Stimulated activated naive CD8-positive, alpha-beta T cell treated with anti-CD3 and anti-CD28 coated beads, Interleukin-15, Interleukin-2, amounts not matched to agents 100 ng/mL and 50 ng/mL, for 24 hours (primary cell): ENCODE results near the gene LBH.
A peak's percentile ranks its signal among the peaks of the same experiment; 100 is the strongest.
"Not testable (repeated sequence)": the region's sequence is repeated elsewhere in the genome, so short reads cannot be mapped to it uniquely, and the experiment has no call there.

ENCODE experiments used
- H3K27ac Mint-ChIP-seq: one replicate; pipeline ENCODE4 v1.8.0; 2021; ENCODE audit warnings: mild to moderate bottlenecking, mixed read lengths
- H3K27me3 Mint-ChIP-seq: one replicate; pipeline ENCODE4 v1.8.0; 2021; ENCODE audit warnings: mixed read lengths
- H3K36me3 Mint-ChIP-seq: one replicate; pipeline ENCODE4 v1.8.0; 2021; ENCODE audit warnings: low read depth, mixed read lengths
- H3K4me1 Mint-ChIP-seq: one replicate; pipeline ENCODE4 v1.8.0; 2021; ENCODE audit warnings: low read depth, mixed read lengths
- H3K4me3 Mint-ChIP-seq: one replicate; pipeline ENCODE4 v1.8.0; 2021; ENCODE audit warnings: mild to moderate bottlenecking, mixed read lengths
- H3K9me3 Mint-ChIP-seq: one replicate; pipeline ENCODE4 v1.8.0; 2021; ENCODE audit warnings: mixed read lengths

Gene LBH

DNA sequence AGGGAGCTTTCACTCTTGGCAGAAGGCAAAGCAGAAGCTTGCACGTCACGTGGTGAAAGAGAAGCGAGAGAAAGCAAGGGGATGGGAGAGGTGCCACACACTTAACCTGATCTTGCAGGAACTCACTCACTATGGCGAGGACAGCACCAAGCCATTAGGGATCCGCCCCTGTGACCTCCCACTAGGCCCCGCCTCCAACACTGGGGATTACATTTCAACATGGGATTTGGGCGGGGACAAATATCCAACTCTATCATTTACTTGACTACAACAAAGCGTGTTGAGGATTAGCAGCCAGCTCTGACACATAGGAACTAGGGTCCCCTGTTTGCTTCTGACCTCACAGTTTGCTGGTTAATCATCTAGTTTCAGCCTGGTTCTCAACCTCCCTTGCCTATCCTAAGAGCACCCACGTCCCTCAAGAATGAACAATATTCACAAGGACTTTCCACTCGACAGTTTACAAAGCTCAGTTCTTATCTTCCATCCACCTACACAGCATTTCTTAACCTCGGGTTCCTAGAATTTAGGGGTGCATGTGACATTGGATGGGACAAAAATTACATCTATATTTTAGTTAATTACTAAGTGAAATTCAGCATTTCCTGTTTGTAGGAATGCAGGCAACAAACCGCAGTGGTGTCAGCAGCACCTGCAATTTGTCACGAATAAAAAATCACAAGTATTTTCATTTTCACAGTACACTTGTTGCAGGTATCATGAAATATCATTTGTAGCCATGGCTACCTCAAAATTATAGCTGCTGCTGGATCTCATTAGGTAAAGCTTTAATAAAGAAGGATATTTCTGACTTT is 36.0 kb downstream of the LBH start:
- Mint-ChIP-seq H3K27me3 (no peaks in the 10 kb centered on the region), H3K9me3 (peaks cover 7% of the 10 kb centered on the region), H3K36me3 (peaks cover 9% of the 10 kb centered on the region), H3K4me3 (peak overlapping the region; percentile 83), H3K4me1 (peaks cover 95% of the 10 kb centered on the region), H3K27ac (peak overlapping the region; percentile 97)

DNA sequence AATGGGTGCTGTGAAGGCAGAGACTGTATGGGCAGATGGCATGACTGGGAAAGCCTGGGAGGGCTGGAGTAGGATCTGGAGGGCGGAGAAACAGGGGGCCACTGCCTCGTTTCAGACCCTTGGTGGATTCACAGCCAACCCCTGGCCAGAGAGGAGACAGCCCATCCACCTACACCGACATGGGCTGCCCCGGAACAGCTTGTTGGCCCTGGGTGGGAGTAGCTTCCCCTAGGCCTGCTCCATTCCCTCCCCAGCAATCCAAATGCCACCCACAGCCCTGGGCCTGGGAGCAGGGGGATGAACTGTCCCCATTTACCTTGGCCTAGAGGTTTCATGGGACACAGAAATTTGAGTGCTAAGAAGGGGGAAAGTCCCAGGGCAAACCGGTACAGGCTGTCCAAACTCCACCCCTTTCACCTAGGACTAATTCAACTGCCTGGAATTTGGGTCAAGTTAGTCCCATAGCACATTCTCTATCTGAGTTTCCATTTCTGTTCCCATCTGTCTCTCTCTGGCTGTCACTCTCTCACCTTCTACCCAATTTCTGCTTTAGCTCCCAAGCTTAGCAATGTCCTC is 37.0 kb downstream of the LBH start:
- no peaks in the 10 kb centered on the region for H3K9me3 Mint-ChIP-seq
- peaks cover 95% of the 10 kb centered on the region for H3K4me1 Mint-ChIP-seq
- no peaks in the 10 kb centered on the region for H3K27me3 Mint-ChIP-seq
- H3K36me3 Mint-ChIP-seq: no peaks in the 10 kb centered on the region
- peak overlapping the region; percentile 82 for H3K27ac Mint-ChIP-seq
- H3K4me3 Mint-ChIP-seq: peak overlapping the region; percentile 11

DNA sequence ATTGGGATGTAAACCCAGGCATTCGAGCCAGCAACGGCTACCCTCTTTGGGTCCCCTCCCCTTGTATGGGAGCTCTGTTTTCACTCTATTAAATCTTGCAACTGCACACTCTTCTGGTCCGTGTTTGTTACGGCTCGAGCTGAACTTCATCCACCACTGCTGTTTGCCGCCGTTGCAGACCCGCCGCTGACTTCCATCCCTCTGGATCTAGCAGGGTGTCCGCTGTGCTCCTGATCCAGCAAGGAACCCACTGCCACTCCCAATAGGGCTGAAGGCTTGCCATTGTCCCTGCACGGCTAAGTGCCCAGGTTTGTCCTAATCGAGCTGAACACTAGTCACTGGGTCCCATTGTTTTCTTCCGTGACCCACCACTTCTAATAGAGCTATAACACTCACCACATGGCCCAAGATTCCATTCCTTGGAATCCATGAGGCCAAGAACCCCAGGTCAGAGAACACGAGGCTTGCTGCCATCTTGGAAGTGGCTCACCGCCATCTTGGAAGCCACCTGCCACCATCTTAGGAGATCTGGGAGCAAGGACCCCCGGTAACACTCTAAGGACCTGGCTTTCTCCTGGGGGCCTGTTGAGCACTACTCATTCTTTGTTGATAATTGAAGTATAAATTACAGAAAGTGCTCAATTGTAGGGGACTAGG is 37.9 kb downstream of the LBH start:
- not testable (repeated sequence) for H3K9me3 Mint-ChIP-seq, H3K36me3 Mint-ChIP-seq, H3K4me3 Mint-ChIP-seq, H3K27me3 Mint-ChIP-seq
- H3K4me1 Mint-ChIP-seq: peaks cover 98% of the 10 kb centered on the region
- H3K27ac Mint-ChIP-seq: peak overlapping the region; percentile 36

DNA sequence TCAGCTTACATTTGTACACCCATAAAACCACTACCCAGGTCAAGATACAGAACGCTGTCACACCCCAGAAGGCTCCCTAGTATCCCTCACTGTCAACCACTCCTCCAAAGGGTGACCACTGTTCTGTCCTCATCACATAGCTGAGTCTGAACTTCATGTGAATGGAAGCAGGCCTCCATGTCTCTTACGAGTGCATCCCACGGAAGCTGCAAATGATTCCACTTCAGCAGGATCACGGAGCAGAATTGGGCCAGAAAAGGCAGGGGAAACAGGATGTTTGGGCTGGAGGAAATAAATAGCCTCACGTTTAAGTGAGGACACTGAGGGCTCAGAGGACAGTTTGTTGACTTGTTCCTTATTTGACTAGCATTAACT is 38.4 kb downstream of the LBH start:
- H3K27me3 Mint-ChIP-seq: no peaks in the 10 kb centered on the region
- no peak overlapping the region for H3K27ac Mint-ChIP-seq
- peaks cover 98% of the 10 kb centered on the region for H3K4me1 Mint-ChIP-seq
- no peak overlapping the region for H3K4me3 Mint-ChIP-seq
- no peaks in the 10 kb centered on the region for H3K36me3 Mint-ChIP-seq
- no peaks in the 10 kb centered on the region for H3K9me3 Mint-ChIP-seq

DNA sequence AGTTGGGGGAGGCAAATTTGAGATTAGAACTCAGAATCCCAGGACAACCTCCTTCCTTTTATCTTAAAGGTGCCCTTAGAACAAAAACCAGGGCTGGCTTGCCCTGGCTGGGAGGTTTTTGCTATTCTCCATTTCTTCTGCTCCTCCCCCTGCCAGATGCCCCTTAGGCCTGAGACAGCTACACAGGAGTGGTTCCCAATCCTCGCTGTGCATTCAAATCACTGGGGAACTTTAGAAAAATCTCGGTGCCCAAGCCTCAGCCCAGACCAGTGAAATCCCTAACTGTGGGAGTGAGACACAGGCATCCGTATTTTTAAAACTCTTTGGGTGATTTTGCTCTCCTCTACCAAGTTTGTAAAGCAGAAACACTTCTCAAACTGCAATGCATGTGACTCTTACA is 38.8 kb downstream of the LBH start:
- Mint-ChIP-seq H3K27ac (no peak overlapping the region), H3K27me3 (no peaks in the 10 kb centered on the region), H3K36me3 (no peaks in the 10 kb centered on the region), H3K4me3 (no peak overlapping the region), H3K4me1 (peaks cover 98% of the 10 kb centered on the region), H3K9me3 (no peaks in the 10 kb centered on the region)

DNA sequence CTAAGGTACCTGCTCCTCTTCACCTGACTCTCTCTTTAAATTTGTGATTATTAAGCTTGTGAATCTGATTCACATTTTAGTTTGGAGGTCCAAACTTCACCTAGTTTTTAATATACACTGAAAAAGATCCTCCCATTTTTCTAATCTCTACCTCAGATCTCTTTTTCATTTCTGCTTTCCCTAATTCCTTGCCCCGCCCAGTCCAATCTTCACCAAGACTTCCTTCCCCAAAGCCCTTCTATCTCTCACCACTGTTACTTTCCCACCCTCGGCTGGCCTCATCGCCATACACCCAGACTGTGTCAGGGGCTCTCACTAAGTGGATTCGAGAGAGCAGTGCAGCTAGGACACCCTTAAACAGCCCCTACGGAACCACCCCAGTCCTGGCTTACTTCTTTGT is 40.0 kb downstream of the LBH start:
- Mint-ChIP-seq H3K36me3 (no peaks in the 10 kb centered on the region), H3K4me1 (peaks cover 94% of the 10 kb centered on the region), H3K27me3 (no peaks in the 10 kb centered on the region), H3K27ac (peak overlapping the region; percentile 51), H3K9me3 (no peaks in the 10 kb centered on the region), H3K4me3 (no peak overlapping the region)

DNA sequence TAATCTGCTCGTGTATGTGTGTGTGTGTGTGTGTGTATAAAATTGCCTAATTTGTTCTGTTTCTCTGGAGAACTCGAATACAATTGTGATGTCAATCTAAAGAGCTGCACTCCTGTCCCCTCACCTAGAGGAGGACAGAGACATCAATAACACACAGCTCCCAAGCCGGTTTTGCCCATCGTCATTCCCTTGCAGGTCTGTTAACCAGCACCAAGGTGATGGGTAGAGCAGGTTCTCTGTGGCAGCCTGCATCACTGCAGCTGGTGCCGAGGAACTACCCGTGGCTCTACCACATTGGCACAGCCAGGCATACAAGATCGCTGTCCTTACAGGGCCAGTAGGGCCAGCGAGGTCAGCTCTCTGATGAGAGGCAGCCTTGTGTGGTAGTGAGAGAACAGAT is 41.0 kb downstream of the LBH start:
- Mint-ChIP-seq H3K27me3 (no peaks in the 10 kb centered on the region), H3K9me3 (no peaks in the 10 kb centered on the region), H3K4me1 (peaks cover 94% of the 10 kb centered on the region), H3K36me3 (no peaks in the 10 kb centered on the region), H3K4me3 (peak overlapping the region; percentile 61), H3K27ac (peak overlapping the region; percentile 98)

DNA sequence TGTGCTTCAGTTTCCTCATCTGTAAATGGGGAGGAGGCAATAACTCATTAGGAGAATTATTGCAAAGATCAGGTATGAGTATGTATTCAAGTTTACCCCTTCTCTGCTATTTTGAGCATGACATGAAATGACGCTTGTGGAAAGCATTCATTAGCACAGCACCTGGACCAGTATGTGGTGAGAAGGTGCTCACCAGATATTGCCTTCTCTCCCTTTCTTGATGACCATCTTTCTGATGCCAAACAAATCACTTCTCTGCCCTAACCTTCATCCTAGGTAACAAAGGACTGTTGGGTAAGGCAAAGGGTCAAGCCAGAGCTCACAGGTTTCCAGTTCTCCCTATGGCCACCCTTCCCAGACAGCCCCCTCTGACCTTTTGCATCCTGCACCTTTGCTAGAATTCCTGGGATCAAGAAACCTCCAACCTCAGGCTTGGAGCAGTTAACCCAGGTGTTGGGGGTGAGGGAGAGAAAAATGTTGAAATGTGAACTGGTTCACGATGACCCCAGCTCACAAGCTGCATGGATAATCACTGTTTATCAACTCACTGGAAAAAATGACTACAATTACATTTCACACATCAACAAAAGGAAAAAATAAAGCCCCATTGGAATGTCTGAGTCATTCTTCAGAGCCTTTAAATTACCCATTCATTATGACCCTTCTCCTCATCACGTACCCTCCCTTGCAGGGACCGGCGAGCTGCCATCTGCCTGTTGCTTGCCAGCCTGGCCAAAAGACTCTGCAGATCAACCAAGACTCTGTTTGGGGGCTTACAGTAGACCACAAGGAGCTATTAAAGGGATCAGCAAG is 41.6 kb downstream of the LBH start:
- Mint-ChIP-seq H3K4me3 (peak overlapping the region; percentile 61), H3K9me3 (no peaks in the 10 kb centered on the region), H3K36me3 (no peaks in the 10 kb centered on the region), H3K4me1 (peaks cover 94% of the 10 kb centered on the region), H3K27me3 (no peaks in the 10 kb centered on the region), H3K27ac (peak overlapping the region; percentile 98)

DNA sequence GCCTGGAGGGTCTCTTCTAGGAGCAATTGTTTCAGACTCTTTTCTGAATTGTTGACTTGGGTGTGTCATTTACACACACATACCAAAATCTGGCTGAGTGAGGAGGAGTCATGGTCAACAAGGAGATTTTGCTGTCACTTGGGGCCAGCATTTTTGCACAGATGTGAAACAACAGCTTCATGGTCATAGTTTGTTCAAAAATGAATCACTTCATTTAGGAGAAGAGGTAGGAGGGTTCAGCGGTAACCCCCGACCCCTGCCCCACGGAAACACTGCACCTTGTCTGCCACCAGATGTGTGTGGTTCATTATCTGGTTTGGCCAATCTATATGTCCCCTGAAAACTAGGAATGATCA is 42.2 kb downstream of the LBH start:
- no peaks in the 10 kb centered on the region for H3K36me3 Mint-ChIP-seq
- peaks cover 94% of the 10 kb centered on the region for H3K4me1 Mint-ChIP-seq
- H3K4me3 Mint-ChIP-seq: peak overlapping the region; percentile 61
- peak overlapping the region; percentile 98 for H3K27ac Mint-ChIP-seq
- no peaks in the 10 kb centered on the region for H3K27me3 Mint-ChIP-seq
- H3K9me3 Mint-ChIP-seq: no peaks in the 10 kb centered on the region

DNA sequence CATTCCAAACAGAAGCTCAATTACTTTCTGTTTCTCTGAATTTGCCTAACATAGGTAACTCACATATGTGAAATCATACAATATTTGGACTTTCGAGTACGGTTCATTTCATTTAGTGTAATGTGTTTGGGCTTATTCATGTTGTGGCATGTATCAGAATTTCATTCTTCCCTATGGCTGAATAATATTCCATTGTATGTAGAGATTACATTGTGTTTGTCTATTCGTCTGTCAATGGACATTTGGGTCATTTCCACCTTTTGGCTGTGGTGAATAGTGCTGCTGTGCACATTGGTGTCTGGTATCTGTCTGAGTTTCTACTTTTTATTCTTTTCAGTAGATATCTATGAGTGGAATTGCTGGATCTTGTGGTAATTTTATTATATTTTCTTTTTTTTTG is 43.9 kb downstream of the LBH start:
- no peak overlapping the region for H3K4me3 Mint-ChIP-seq
- no peaks in the 10 kb centered on the region for H3K9me3 Mint-ChIP-seq
- no peak overlapping the region for H3K27ac Mint-ChIP-seq
- peaks cover 87% of the 10 kb centered on the region for H3K4me1 Mint-ChIP-seq
- no peaks in the 10 kb centered on the region for H3K27me3 Mint-ChIP-seq
- H3K36me3 Mint-ChIP-seq: no peaks in the 10 kb centered on the region

DNA sequence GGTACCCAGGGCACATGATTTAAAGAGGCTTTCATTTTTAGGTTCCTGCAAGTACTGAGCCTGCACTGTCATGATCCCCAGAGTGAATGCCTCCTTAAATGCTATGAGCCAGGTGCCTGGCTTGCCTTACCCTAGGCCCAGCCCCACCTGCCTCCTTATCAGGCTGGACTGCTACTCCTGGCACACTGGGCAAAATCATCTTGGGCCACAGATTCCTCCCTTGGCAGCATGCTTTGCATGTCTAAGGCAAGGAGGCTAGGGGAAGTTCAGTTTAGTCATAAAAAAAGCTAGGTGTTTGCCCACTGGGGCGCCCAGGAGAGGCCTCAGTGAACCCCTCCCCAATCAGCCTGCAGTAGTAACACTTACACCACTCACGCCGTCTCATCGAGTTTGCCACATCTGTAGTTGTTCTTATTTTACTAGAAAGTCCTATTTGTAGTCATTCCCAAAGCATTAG is 45.1 kb downstream of the LBH start:
- Mint-ChIP-seq H3K27me3 (no peaks in the 10 kb centered on the region), H3K4me3 (peak overlapping the region; percentile 15), H3K9me3 (no peaks in the 10 kb centered on the region), H3K27ac (peak overlapping the region; percentile 57), H3K4me1 (peaks cover 88% of the 10 kb centered on the region), H3K36me3 (no peaks in the 10 kb centered on the region)

DNA sequence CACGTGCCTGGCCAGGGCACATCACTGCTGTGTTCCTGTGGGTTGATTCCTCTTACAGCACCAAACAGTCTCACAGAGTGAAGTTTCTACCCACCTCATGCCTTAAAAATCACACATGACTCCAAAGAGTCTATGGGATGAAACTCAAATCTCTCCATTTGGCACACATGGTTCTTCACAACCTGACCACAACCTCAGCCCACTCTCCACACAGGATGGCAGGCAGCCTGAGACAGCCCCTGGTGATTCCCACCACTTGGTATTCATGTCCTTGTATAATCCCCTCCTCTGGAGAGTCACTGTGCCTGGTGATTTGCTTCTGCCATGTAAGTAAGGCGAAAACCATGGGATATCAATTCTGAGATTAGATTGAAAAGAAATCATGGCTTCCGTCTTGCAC is 46.2 kb downstream of the LBH start:
- Mint-ChIP-seq H3K9me3 (no peaks in the 10 kb centered on the region), H3K27me3 (no peaks in the 10 kb centered on the region), H3K4me3 (peak overlapping the region; percentile 43), H3K36me3 (no peaks in the 10 kb centered on the region), H3K27ac (peak overlapping the region; percentile 82), H3K4me1 (peaks cover 79% of the 10 kb centered on the region)

DNA sequence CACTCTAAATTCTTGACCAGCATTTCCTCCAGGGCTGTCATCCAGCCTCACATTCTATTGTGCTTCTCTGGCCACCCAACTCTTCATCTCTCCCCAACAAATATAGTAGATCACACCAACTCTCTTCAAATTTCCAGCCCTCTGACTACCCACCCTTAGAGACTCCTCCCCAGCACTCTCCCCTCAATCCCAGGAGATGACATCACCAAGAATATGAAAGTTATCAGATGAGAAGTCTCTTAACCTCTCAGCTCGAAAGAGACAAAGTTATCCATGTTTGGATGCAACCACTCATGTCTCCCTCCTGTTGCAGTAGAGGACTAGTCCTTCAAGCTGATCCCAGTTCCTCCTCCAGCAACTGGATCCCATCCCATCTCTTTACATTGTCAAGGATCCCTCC is 47.1 kb downstream of the LBH start:
- no peak overlapping the region for H3K4me3 Mint-ChIP-seq

DNA sequence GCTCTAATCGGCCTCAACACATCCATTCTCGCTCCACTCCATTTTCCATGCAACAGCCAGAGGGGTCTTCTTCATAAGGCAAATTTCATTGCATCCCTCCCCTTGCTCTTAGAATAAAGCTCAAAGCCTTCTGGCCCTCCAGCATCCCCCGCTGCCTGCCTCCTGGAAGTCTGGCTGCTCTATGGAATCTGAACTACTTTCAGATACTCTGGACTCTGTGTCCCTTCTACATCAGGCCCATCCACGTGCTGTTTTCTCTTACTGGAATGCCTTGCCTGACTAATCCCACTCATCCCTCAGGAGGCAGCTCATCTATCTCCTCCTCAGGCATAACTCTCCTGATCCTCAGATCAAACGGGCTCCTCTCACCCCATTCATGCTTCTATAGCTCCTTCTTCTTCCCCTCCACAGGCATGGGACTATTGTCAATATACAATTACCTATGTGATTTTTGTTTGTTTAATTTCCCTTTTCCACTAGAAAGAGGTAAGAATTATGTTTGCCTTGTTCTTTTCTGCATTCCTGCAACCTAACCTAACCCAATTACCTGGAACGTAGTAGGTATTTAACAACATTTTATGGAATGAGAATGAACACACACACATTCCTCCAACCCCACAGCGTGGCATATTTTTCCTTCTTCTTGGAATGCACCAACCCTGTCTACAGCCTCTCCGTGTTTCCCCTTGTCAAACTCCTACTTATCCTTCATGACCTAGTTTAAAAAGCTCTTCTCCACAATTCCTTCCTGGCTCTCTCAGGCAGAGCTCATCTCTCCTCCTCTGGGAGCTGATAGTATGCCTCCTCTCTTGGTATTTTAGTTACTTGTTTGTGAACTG is 49.5 kb downstream of the LBH start:
- H3K27ac Mint-ChIP-seq: peak overlapping the region; percentile 39
- no peak overlapping the region for H3K4me3 Mint-ChIP-seq
- no peaks in the 10 kb centered on the region for H3K27me3 Mint-ChIP-seq
- H3K4me1 Mint-ChIP-seq: peaks cover 67% of the 10 kb centered on the region
- no peaks in the 10 kb centered on the region for H3K36me3 Mint-ChIP-seq
- no peaks in the 10 kb centered on the region for H3K9me3 Mint-ChIP-seq

More for the DNA sequence above, 47.1 kb downstream of the LBH start:
- H3K9me3 Mint-ChIP-seq: no peaks in the 10 kb centered on the region
- H3K4me1 Mint-ChIP-seq: peaks cover 79% of the 10 kb centered on the region
- peak overlapping the region; percentile 23 for H3K27ac Mint-ChIP-seq
- no peaks in the 10 kb centered on the region for H3K36me3 Mint-ChIP-seq
- no peaks in the 10 kb centered on the region for H3K27me3 Mint-ChIP-seq
